Measurements from ENCODE around the gene FAM98C.

Gene FAM98C

GRCh38 chr19:38417146-38417543, 14.3 kb downstream of the FAM98C start:
- H3K4me1 ChIP-seq (ENCODE audit: low read length) = no peaks in the 10 kb centered on the region
- peaks cover 70% of the 10 kb centered on the region for H3K27me3 ChIP-seq (replicated peaks; ENCODE audit: insufficient read depth, low read length)
- H4K20me1 ChIP-seq (ENCODE audit: insufficient read depth, low read length) = no peaks in the 10 kb centered on the region
- no peak overlapping the region for H3K4me2 ChIP-seq (ENCODE audit: low read depth, low read length)
- no peaks in the 10 kb centered on the region for H3K9me3 ChIP-seq (replicated peaks; ENCODE audit: insufficient read depth, low read length)
- no peak overlapping the region for H2AFZ ChIP-seq (ENCODE audit: low read length)
- no peaks in the 10 kb centered on the region for H3F3A ChIP-seq (ENCODE audit: insufficient read depth, low read length)
- TF ChIP-seq CTCF (IDR thresholded peaks at IDR 0.05; ENCODE audit: low read length) (no peak), EZH2phosphoT487 (IDR thresholded peaks at IDR 0.05; ENCODE audit: low read length) (no peak), EZH2 (optimal IDR thresholded peaks at IDR 0.05; ENCODE audit: low read depth, low read length) (no peak)
- DNase-seq = no peak
- no peak overlapping the region for H3K4me3 ChIP-seq (ENCODE audit: low read length)
- H3K27ac ChIP-seq (ENCODE audit: low read length) = no peak overlapping the region
- no peaks in the 10 kb centered on the region for H3K79me2 ChIP-seq (ENCODE audit: low read length)
- no peaks in the 10 kb centered on the region for H3K36me3 ChIP-seq (replicated peaks; ENCODE audit: insufficient read depth, low read length)
- H3K9ac ChIP-seq (ENCODE audit: low read length) = no peak overlapping the region
- H3K9me2 ChIP-seq (replicated peaks; ENCODE audit: insufficient read depth, low read length) = no peaks in the 10 kb centered on the region

- no peak for DNase-seq
- no peaks in the 10 kb centered on the region for H4K20me1 ChIP-seq (ENCODE audit: insufficient read depth, low read length)
- peaks cover 70% of the 10 kb centered on the region for H3K27me3 ChIP-seq (replicated peaks; ENCODE audit: insufficient read depth, low read length)
- H3K27ac ChIP-seq (ENCODE audit: low read length) = no peak overlapping the region
- peak overlapping the region; percentile 35 for H3K4me2 ChIP-seq (ENCODE audit: low read depth, low read length)
- H2AFZ ChIP-seq (ENCODE audit: low read length) = 0 out of 2 replicates have a peak overlapping the region, but pooled peaks have one; percentile 27
- H3K9me3 ChIP-seq (replicated peaks; ENCODE audit: insufficient read depth, low read length) = no peaks in the 10 kb centered on the region
- no peaks in the 10 kb centered on the region for H3K4me1 ChIP-seq (ENCODE audit: low read length)
- TF ChIP-seq EZH2phosphoT487 (IDR thresholded peaks at IDR 0.05; ENCODE audit: low read length) (no peak), EZH2 (optimal IDR thresholded peaks at IDR 0.05; ENCODE audit: low read depth, low read length) (no peak), CTCF (IDR thresholded peaks at IDR 0.05; ENCODE audit: low read length) (no peak)
- no peak overlapping the region for H3K4me3 ChIP-seq (ENCODE audit: low read length)
- H3K9me2 ChIP-seq (replicated peaks; ENCODE audit: insufficient read depth, low read length) = no peaks in the 10 kb centered on the region
- H3K36me3 ChIP-seq (replicated peaks; ENCODE audit: insufficient read depth, low read length) = no peaks in the 10 kb centered on the region
- no peak overlapping the region for H3K9ac ChIP-seq (ENCODE audit: low read length)
- no peaks in the 10 kb centered on the region for H3K79me2 ChIP-seq (ENCODE audit: low read length)
- H3F3A ChIP-seq (ENCODE audit: insufficient read depth, low read length) = no peaks in the 10 kb centered on the region
These were observed 14.9 kb downstream of the FAM98C start for GRCh38 chr19:38417544-38418506.

GRCh38 chr19:38420935-38421334, 18.0 kb downstream of the FAM98C start:
- H3K9me2 ChIP-seq (replicated peaks; ENCODE audit: insufficient read depth, low read length) = no peaks in the 10 kb centered on the region
- H3K27me3 ChIP-seq (replicated peaks; ENCODE audit: insufficient read depth, low read length) = peaks cover 60% of the 10 kb centered on the region
- no peak overlapping the region for H3K27ac ChIP-seq (ENCODE audit: low read length)
- no peak overlapping the region for H2AFZ ChIP-seq (ENCODE audit: low read length)
- no peak overlapping the region for H3K4me3 ChIP-seq (ENCODE audit: low read length)
- no peaks in the 10 kb centered on the region for H3F3A ChIP-seq (ENCODE audit: insufficient read depth, low read length)
- no peak for DNase-seq
- H3K4me2 ChIP-seq (ENCODE audit: low read depth, low read length) = no peak overlapping the region
- no peaks in the 10 kb centered on the region for H3K4me1 ChIP-seq (ENCODE audit: low read length)
- H3K9me3 ChIP-seq (replicated peaks; ENCODE audit: insufficient read depth, low read length) = no peaks in the 10 kb centered on the region
- H3K36me3 ChIP-seq (replicated peaks; ENCODE audit: insufficient read depth, low read length) = no peaks in the 10 kb centered on the region
- TF ChIP-seq EZH2phosphoT487 (IDR thresholded peaks at IDR 0.05; ENCODE audit: low read length) = no peak
- TF ChIP-seq EZH2 (optimal IDR thresholded peaks at IDR 0.05; ENCODE audit: low read depth, low read length) = no peak
- no peak for TF ChIP-seq CTCF (IDR thresholded peaks at IDR 0.05; ENCODE audit: low read length)
- H3K79me2 ChIP-seq (ENCODE audit: low read length) = no peaks in the 10 kb centered on the region
- no peak overlapping the region for H3K9ac ChIP-seq (ENCODE audit: low read length)
- H4K20me1 ChIP-seq (ENCODE audit: insufficient read depth, low read length) = no peaks in the 10 kb centered on the region

All from MM.1S (cell line).